Activated naive CD8-positive, alpha-beta T cell (primary cell): ENCODE results near the gene IGF2.

Experiments used
- H3K27ac Mint-ChIP-seq: one replicate; pipeline ENCODE4 v1.8.0; 2021; ENCODE audit warnings: mixed read lengths
- H3K27me3 Mint-ChIP-seq: one replicate; pipeline ENCODE4 v1.8.0; 2021; ENCODE audit warnings: mixed read lengths
- H3K36me3 Mint-ChIP-seq: one replicate; pipeline ENCODE4 v1.8.0; 2021; ENCODE audit warnings: mixed read lengths
- H3K4me1 Mint-ChIP-seq: one replicate; pipeline ENCODE4 v1.8.0; 2021; ENCODE audit warnings: low read depth, mixed read lengths
- H3K4me3 Mint-ChIP-seq: one replicate; pipeline ENCODE4 v1.8.0; 2021; ENCODE audit warnings: mild to moderate bottlenecking, mixed read lengths
- H3K9me3 Mint-ChIP-seq: one replicate; pipeline ENCODE4 v1.8.0; 2021; ENCODE audit warnings: low read depth, mixed read lengths

Gene IGF2

DNA sequence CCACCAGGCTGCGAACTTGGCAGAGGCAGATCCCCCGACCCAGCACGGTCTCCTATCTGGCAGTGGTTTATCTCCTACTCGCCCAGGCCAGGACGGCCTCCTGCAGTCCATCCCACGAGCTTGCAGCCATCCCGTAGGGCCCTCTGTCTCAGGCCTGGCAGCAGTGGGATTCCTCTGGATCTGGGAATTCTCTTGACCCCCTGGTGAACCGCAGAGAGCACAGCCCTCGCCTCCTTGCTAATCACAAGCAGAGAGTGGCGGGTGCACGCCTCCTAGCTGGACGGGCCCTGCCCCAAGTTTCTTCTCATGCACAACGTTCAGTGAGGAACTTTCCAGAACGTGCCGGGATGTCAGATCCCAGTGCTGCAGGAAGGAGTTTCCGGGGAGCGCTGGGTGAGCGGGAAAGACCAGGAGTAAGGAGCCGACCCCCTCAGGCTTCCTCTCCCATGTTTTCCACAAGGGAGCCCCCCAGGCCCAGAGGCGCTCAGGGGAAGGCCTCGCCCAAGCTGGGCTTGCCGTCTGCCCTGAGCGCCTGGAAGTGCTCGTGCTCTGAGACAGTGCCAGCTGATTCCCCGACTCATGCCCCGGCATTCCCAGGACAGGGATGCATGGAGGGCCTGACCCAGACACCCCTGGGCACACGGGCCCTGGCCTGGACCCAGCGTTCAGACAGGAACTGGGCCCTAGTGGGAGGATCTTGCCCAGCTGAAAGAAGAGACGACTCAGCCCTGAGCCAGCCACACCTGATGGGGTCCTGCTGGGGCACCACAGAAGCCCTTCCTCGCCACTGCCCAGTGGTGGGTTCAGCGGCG is 24.6 kb downstream of the IGF2 start:
- Mint-ChIP-seq H3K4me3 (no peak overlapping the region), H3K27ac (no peak overlapping the region), H3K36me3 (no peaks in the 10 kb centered on the region), H3K9me3 (no peaks in the 10 kb centered on the region), H3K27me3 (peaks cover 2% of the 10 kb centered on the region), H3K4me1 (no peaks in the 10 kb centered on the region)

- H3K36me3 Mint-ChIP-seq, result no peaks in the 10 kb centered on the region
- peaks cover 2% of the 10 kb centered on the region for H3K27me3 Mint-ChIP-seq
- H3K4me1 Mint-ChIP-seq, result no peaks in the 10 kb centered on the region
- H3K4me3 Mint-ChIP-seq, result no peak overlapping the region
- no peak overlapping the region for H3K27ac Mint-ChIP-seq
- no peaks in the 10 kb centered on the region for H3K9me3 Mint-ChIP-seq
Observed at GRCh38 chr11:2113776-2114175, 25.4 kb downstream of the IGF2 start.

DNA sequence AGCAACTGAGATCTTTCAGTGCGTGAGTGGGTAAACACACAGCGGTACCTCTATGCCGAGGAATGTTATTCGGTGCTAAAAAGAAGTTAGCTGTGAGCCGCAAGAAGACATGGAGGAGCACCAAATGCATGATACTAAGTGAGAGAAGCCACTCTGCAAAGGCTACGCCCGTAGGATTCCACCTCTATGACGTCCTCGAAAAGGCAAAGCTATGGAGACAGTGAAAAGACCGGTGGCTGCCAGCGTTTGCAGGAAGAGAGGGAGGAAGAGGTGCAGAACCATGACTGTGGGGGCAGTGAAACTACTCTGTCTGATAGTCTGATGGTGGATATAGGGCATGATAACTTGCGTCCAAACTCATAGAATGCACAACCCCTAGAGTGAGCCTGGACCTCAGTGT is 28.7 kb downstream of the IGF2 start:
- H3K9me3 Mint-ChIP-seq, result no peaks in the 10 kb centered on the region
- H3K27me3 Mint-ChIP-seq, result peaks cover 2% of the 10 kb centered on the region
- H3K4me1 Mint-ChIP-seq, result no peaks in the 10 kb centered on the region
- H3K27ac Mint-ChIP-seq, result no peak overlapping the region
- no peak overlapping the region for H3K4me3 Mint-ChIP-seq
- H3K36me3 Mint-ChIP-seq, result no peaks in the 10 kb centered on the region

DNA sequence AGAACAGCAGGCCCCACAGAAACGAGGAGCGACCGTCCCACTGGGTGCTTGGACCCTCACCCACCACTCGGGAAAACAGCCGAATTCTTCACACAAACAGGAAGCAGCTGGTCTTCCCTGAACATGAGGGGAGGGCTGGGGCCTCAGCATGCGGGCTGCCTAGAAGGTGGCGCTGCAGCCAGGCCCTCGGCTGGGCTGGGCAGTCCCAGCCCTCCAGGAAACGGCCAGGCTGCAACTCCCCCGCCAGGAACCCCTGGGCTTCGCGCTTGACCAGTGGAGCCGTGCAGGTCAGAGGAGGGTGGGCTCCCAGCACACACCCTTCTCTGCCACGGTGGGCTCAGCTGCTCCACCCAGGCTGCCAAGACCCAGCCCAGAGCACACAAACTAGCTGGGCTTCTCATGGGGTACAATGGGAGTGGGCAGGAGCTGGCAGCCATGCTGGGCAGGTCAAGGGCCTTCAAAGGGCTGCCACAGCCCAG is 29.6 kb downstream of the IGF2 start:
- H3K27me3 Mint-ChIP-seq, result peaks cover 2% of the 10 kb centered on the region
- H3K27ac Mint-ChIP-seq, result no peak overlapping the region
- no peaks in the 10 kb centered on the region for H3K36me3 Mint-ChIP-seq
- no peaks in the 10 kb centered on the region for H3K9me3 Mint-ChIP-seq
- H3K4me3 Mint-ChIP-seq, result no peak overlapping the region
- no peaks in the 10 kb centered on the region for H3K4me1 Mint-ChIP-seq

GRCh38 chr11:2108675-2109491 is 30.3 kb downstream of the IGF2 start:
- H3K27ac Mint-ChIP-seq, result no peak overlapping the region
- no peaks in the 10 kb centered on the region for H3K9me3 Mint-ChIP-seq
- H3K27me3 Mint-ChIP-seq, result peaks cover 2% of the 10 kb centered on the region

DNA sequence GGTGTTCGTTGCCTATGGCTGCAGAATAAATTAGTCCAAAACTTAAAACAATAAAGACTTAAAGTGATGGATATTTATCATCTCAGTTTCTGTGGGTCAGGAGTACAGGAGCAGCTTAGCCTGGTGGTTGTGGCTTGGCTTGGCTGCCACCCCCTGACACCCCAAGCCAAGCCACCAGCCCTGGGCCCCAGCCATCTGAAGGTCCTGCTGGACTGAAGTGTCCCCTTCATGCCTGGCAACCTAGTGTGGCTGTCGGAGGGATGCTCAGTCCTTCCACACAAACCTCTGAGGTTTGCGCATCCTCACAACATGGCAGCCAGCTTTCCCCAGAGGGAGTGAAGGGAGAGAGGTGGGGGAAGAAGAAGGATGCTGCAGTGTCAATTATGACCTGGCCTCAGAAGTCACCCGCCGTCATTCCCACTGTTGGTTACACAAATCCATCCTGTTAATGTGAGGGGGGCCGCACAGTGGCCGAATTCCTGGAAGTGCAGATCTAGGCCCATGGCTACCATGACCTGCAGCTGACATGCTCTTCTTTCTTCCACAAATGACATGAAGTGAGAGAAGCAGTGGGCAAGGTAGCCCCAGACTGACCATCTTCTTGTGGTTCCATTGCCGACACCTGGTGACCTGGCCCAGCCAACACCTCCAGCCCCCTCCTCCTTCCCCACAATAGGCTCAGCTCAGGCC is 31.1 kb downstream of the IGF2 start:
- Mint-ChIP-seq H3K27ac (no peak overlapping the region), H3K36me3 (no peaks in the 10 kb centered on the region), H3K4me1 (no peaks in the 10 kb centered on the region), H3K4me3 (no peak overlapping the region), H3K27me3 (peaks cover 2% of the 10 kb centered on the region), H3K9me3 (no peaks in the 10 kb centered on the region)

More at GRCh38 chr11:2108675-2109491, 30.3 kb downstream of the IGF2 start:
- no peaks in the 10 kb centered on the region for H3K36me3 Mint-ChIP-seq
- H3K4me3 Mint-ChIP-seq, result no peak overlapping the region
- H3K4me1 Mint-ChIP-seq, result no peaks in the 10 kb centered on the region

GRCh38 chr11:2107521-2107920 is 31.7 kb downstream of the IGF2 start:
- H3K27ac Mint-ChIP-seq, result no peak overlapping the region

GRCh38 chr11:2106583-2107209 is 32.5 kb downstream of the IGF2 start:
- H3K4me3 Mint-ChIP-seq, result no peak overlapping the region
- H3K9me3 Mint-ChIP-seq, result no peaks in the 10 kb centered on the region
- no peaks in the 10 kb centered on the region for H3K4me1 Mint-ChIP-seq
- no peak overlapping the region for H3K27ac Mint-ChIP-seq
- no peaks in the 10 kb centered on the region for H3K27me3 Mint-ChIP-seq
- no peaks in the 10 kb centered on the region for H3K36me3 Mint-ChIP-seq

More at GRCh38 chr11:2107521-2107920, 31.7 kb downstream of the IGF2 start:
- Mint-ChIP-seq H3K36me3 (no peaks in the 10 kb centered on the region), H3K9me3 (no peaks in the 10 kb centered on the region), H3K4me3 (no peak overlapping the region), H3K4me1 (no peaks in the 10 kb centered on the region), H3K27me3 (no peaks in the 10 kb centered on the region)

DNA sequence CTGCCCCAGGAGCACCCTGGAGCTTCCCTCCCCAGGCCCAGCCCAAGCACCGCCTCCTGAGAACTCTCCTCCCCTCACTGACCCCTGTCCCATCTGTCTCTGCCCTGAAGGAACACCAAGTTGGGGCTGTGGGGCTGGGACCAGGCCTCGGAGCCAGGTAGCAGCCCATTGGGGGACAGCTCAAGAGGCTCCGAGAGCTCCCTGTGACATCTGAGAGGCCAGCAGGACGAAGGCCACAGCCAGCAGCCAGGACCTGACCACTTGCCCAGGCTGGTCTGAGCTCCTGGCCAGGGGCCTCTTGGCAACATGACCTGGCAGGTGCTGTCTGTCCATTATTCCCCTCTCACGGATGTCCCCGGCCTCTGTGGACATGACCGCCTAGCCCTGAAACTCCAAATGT is 33.7 kb downstream of the IGF2 start:
- Mint-ChIP-seq H3K27me3 (no peaks in the 10 kb centered on the region), H3K4me1 (no peaks in the 10 kb centered on the region), H3K36me3 (no peaks in the 10 kb centered on the region), H3K27ac (no peak overlapping the region), H3K4me3 (no peak overlapping the region), H3K9me3 (no peaks in the 10 kb centered on the region)

DNA sequence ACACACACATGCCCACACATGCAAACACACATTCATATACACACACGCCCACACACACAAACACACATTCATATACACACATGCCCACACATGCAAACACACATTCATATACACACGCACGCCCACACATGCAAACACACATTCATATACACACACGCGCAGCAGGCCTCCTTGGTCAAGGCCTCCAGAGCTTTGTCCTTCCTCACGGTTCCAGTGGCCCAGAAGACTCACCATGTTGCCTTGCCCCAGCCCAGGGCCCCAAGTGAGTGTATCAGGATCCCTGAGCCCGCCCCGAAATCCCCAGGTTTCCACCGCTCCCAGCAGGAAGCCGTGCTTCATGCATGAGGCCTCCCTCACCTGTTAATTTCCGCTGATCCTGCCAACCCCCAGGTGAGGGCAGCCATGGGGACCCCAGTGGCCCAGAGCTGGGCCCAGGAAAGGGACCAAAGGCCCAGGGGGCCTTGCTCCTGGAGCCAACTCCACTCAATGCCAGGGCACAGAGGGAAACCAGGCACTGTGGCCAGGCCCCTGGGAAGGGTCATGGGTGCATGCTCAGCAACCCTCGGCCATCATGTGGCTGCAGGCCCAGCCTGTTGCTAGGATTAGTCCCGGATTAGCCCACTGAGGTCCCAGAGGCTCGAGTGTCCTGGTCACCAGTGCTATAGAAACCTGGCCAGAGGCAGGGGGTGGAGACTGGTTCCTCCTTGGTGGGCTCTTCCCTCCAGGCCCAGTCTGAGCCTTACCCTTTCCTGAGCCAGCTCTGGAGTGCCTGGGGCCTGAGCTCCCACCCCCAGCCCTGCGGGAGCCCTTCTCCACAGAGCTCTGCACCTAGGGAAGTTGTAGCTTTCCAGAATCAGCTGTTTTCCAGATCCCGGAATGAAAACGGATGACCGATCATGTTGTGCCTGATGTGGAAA is 34.4 kb downstream of the IGF2 start:
- Mint-ChIP-seq H3K27me3 (no peaks in the 10 kb centered on the region), H3K27ac (no peak overlapping the region)

GRCh38 chr11:2103668-2104523 is 35.3 kb downstream of the IGF2 start:
- no peak overlapping the region for H3K4me3 Mint-ChIP-seq
- H3K36me3 Mint-ChIP-seq, result no peaks in the 10 kb centered on the region
- H3K9me3 Mint-ChIP-seq, result no peaks in the 10 kb centered on the region
- no peaks in the 10 kb centered on the region for H3K27me3 Mint-ChIP-seq
- no peak overlapping the region for H3K27ac Mint-ChIP-seq
- H3K4me1 Mint-ChIP-seq, result peaks cover 2% of the 10 kb centered on the region

More for the DNA sequence above, 34.4 kb downstream of the IGF2 start:
- Mint-ChIP-seq H3K4me3 (no peak overlapping the region), H3K9me3 (no peaks in the 10 kb centered on the region), H3K4me1 (peaks cover 2% of the 10 kb centered on the region), H3K36me3 (no peaks in the 10 kb centered on the region)

- peaks cover 2% of the 10 kb centered on the region for H3K4me1 Mint-ChIP-seq
- H3K36me3 Mint-ChIP-seq, result no peaks in the 10 kb centered on the region
- no peaks in the 10 kb centered on the region for H3K27me3 Mint-ChIP-seq
- H3K27ac Mint-ChIP-seq, result no peak overlapping the region
- no peaks in the 10 kb centered on the region for H3K9me3 Mint-ChIP-seq
- H3K4me3 Mint-ChIP-seq, result no peak overlapping the region
Observed at GRCh38 chr11:2102883-2103213, 36.3 kb downstream of the IGF2 start.

GRCh38 chr11:2102132-2102882 is 36.9 kb downstream of the IGF2 start:
- H3K27ac Mint-ChIP-seq, result no peak overlapping the region
- peaks cover 2% of the 10 kb centered on the region for H3K4me1 Mint-ChIP-seq
- H3K9me3 Mint-ChIP-seq, result no peaks in the 10 kb centered on the region

More at GRCh38 chr11:2102132-2102882, 36.9 kb downstream of the IGF2 start:
- Mint-ChIP-seq H3K4me3 (no peak overlapping the region), H3K27me3 (no peaks in the 10 kb centered on the region), H3K36me3 (no peaks in the 10 kb centered on the region)
